Ascending aorta (tissue), 2 donors: ENCODE results near the gene DMC1. TPM values are rescaled to one million over a fixed set of nuclear protein-coding genes. Genes with fewer than 3 reads are reported as not detected.

Source experiments
- DNase-seq, 2 donors: peaks; one replicate each; pipeline ENCODE4 v3.0.0-alpha.2; 2019; ENCODE audit warnings: low spot score in 2 of 2
- H3K27ac ChIP-seq, 2 donors: fragments of 200-600 bp; sonication (generic); one replicate each; pipeline ENCODE4 v1.5.1; 2016 to 2017; ENCODE audit warnings: mild to moderate bottlenecking in 1 of 2
- H3K27me3 ChIP-seq: fragments of 200-600 bp; sonication (generic); one replicate; pipeline ENCODE4 v1.5.1; 2017
- H3K36me3 ChIP-seq, 2 donors: fragments of 200-600 bp; sonication (generic); one replicate each; pipeline ENCODE4 v1.5.1; 2016
- H3K4me1 ChIP-seq, 2 donors: fragments of 200-600 bp; sonication (generic); one replicate each; pipeline ENCODE4 v1.5.1; 2016 to 2017; ENCODE audit warnings: mild to moderate bottlenecking in 1 of 2
- H3K4me3 ChIP-seq, 2 donors: fragments of 200-600 bp; sonication (generic); one replicate each; pipeline ENCODE4 v1.5.1; 2016 to 2017; ENCODE audit warnings: mild to moderate bottlenecking in 1 of 2
- H3K9me3 ChIP-seq, 2 donors: fragments of 200-600 bp; sonication (generic); one replicate each; pipeline ENCODE4 v1.5.1; 2016
- CTCF ChIP-seq, 3 experiments: fragments of 200-600 bp in 2 of 3; fragments of 450-650 bp in 1 of 3; sonication (generic) in 2 of 3; IDR thresholded peaks; one replicate each; pipeline ENCODE4 v1.5.1; 2016 to 2019; ENCODE audit warnings: antibody characterized with exemption in 3 of 3, mild to moderate bottlenecking in 1 of 3, moderate library complexity in 1 of 3
- intact Hi-C: fragments of 100-400 bp; cut with DNase I; formaldehyde crosslinking; loops from one replicate; pipeline ENCODE4 v1.15.1; 2023
- total RNA-seq: library from RNA; depleted of rRNA; stranded (reverse); fragments of >200 nt; gene quantifications from one replicate; pipeline ENCODE4 v1.1.0, GENCODE V29; 2016

Gene DMC1
- total RNA-seq, 1 donor from 2014 or later = not detected

- H3K27me3 ChIP-seq = no peaks in the 10 kb centered on the region
- no peak overlapping the region for H3K4me3 ChIP-seq
- H3K36me3 ChIP-seq = no peaks in the 10 kb centered on the region
- DNase-seq = no peak
- intact Hi-C loops = no loop called here
- H3K27ac ChIP-seq = no peak overlapping the region
- H3K4me1 ChIP-seq = no peaks in the 10 kb centered on the region
- TF ChIP-seq CTCF (IDR thresholded peaks at IDR 0.05) = no peak
- H3K9me3 ChIP-seq = no peaks in the 10 kb centered on the region
Observed at GRCh38 chr22:38513063-38513462, 56.9 kb downstream of the DMC1 start.

DNA sequence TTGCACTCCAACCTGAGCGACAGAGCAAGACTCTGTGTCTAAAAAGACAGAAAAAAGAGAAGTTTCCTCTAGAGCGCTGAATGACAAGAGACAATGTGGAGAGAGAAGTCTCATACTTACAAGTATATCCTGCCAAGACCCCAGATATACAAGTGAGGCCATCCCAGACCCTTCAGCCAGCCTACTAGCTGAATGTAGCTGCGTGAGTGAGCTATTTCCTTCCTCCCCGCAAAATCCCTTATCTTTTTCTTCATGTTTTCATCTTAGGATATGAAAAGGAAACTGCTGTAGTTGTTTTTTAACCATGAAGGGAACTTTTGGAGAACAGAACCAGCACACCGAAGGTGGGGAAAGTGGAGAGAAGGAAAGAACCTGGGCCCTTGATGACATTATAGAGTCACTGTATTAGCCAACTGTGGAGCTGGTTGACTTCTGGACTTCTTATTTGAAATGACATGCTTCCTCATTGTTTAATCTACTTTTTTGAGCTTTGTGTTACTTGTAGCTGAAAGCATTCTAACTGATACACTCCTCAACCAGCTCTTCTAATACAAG, 59.5 kb downstream of the DMC1 start:
- intact Hi-C loops = no loop called here
- no peak overlapping the region for H3K27ac ChIP-seq
- no peak for DNase-seq
- no peak overlapping the region for H3K4me3 ChIP-seq
- H3K9me3 ChIP-seq = no peaks in the 10 kb centered on the region
- peaks cover 0 to 5% of the 10 kb centered on the region in 2 donors for H3K4me1 ChIP-seq
- TF ChIP-seq CTCF (IDR thresholded peaks at IDR 0.05) = no peak
- H3K27me3 ChIP-seq = no peaks in the 10 kb centered on the region
- no peaks in the 10 kb centered on the region for H3K36me3 ChIP-seq

- no peaks in the 10 kb centered on the region for H3K9me3 ChIP-seq
- DNase-seq = peak; percentile 77 to 97
- peaks cover 4 to 13% of the 10 kb centered on the region in 2 donors for H3K36me3 ChIP-seq
- peak within 1 kb of the TSS; percentile 77 to 96 for H3K4me3 ChIP-seq
- peak within 1 kb of the TSS; percentile 100 for H3K27ac ChIP-seq
- peaks cover 3 to 26% of the 10 kb centered on the region in 2 donors for H3K4me1 ChIP-seq
- H3K27me3 ChIP-seq = no peaks in the 10 kb centered on the region
- TF ChIP-seq CTCF (IDR thresholded peaks at IDR 0.05) = no peak
- intact Hi-C loops = loop anchor here (1.0 to 10.0 kb wide), 6 partner anchors 38 to 449 kb away; partner anchors contain the start of genes CSNK1E, DMC1, GTPBP1 and JOSD1
Observed at GRCh38 chr22:38506118-38506962, 63.6 kb downstream of the DMC1 start, which contains the start of gene DDX17. DDX17 (minus strand) TSS chr22:38506311.

DNA sequence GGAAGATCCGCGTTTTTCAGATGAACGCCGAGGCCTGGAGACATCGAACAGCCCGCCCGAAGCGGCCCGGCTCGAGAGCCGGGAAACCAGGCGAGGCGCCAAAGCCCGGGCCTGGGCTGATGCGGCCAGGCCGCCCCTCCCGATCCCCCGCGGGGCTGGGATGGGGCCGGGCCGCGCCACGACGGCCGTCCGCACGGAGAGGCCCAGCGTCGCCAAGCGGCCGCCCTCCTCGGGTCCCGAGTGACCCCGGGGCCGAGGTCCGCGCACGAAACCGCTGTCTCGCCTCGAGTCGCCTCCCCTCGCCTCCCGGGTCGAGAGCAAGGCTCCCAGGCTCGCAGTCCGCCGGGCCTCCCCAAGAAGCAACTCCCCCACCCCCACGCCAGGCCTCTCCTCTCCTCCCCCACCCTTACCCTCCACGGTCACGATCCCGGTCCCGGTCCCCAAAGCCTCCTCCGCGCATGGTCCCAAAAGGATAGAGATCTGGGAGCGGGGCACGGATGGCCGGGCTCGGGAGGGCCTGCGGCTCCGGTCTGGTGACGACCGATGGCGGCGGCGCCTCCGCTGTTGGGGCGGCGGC, 64.4 kb downstream of the DMC1 start:
- intact Hi-C loops = loop anchor here (1.0 to 10.0 kb wide), 6 partner anchors 37 to 448 kb away; partner anchors contain the start of genes CSNK1E, DMC1, GTPBP1 and JOSD1
- peaks cover 3 to 29% of the 10 kb centered on the region in 2 donors for H3K4me1 ChIP-seq
- H3K9me3 ChIP-seq = no peaks in the 10 kb centered on the region
- peak overlapping the region; percentile 77 to 96 for H3K4me3 ChIP-seq
- H3K36me3 ChIP-seq = peaks cover 8 to 18% of the 10 kb centered on the region in 2 donors
- peak overlapping the region; percentile 100 for H3K27ac ChIP-seq
- no peaks in the 10 kb centered on the region for H3K27me3 ChIP-seq
- no peak for TF ChIP-seq CTCF (IDR thresholded peaks at IDR 0.05)
- DNase-seq = peak in 1 of 2 donors; percentile 83

- no peaks in the 10 kb centered on the region for H3K27me3 ChIP-seq
- intact Hi-C loops = loop anchor here (5.0 to 10.0 kb wide), 3 partner anchors 188 to 448 kb away; partner anchors contain the start of genes CSNK1E, GTPBP1, JOSD1 and PICK1
- H3K4me1 ChIP-seq = peaks cover 3 to 29% of the 10 kb centered on the region in 2 donors
- peak overlapping the region; percentile 77 to 96 for H3K4me3 ChIP-seq
- H3K27ac ChIP-seq = peak overlapping the region; percentile 100
- DNase-seq = peak in 1 of 2 donors; percentile 74
- peaks cover 14 to 24% of the 10 kb centered on the region in 2 donors for H3K36me3 ChIP-seq
- H3K9me3 ChIP-seq = no peaks in the 10 kb centered on the region
- no peak for TF ChIP-seq CTCF (IDR thresholded peaks at IDR 0.05)
Observed at GRCh38 chr22:38504731-38505540, 65.0 kb downstream of the DMC1 start.
